HepG2 (cell line): ENCODE measurements around the gene ARL9. TPM values are rescaled to one million over a fixed set of nuclear protein-coding genes. Genes with fewer than 3 reads are reported as not detected.

Experiments
- AHR ChIP-seq: IDR thresholded peaks from 2 replicates; pipeline ENCODE4 v1.6.1; 2018; ENCODE audit warnings: missing genetic modification reagents, missing compliant biosample characterization
- FOXO4 ChIP-seq: sonication (generic); formaldehyde crosslinking; conservative IDR thresholded peaks from 2 replicates; pipeline ENCODE4 v1.8.1; 2023; ENCODE audit warnings: missing genetic modification reagents
- GATA4 ChIP-seq: sonication (generic); IDR thresholded peaks from 2 replicates; pipeline ENCODE4 v1.6.1; 2016; ENCODE audit warnings: antibody characterized with exemption, low read depth, borderline replicate concordance
- HDAC1 ChIP-seq: sonication (generic); formaldehyde crosslinking; IDR thresholded peaks from 2 replicates; pipeline ENCODE4 v1.5.1; 2020; ENCODE audit warnings: mild to moderate bottlenecking, missing genetic modification reagents
- HMGXB4 ChIP-seq, 2 experiments: sonication (generic) in 1 of 2; formaldehyde crosslinking in 1 of 2; IDR thresholded peaks; 2 replicates each; pipeline versions ENCODE4 v1.4.0 to v1.6.1; 2018 to 2020; ENCODE audit warnings: missing genetic modification reagents in 2 of 2, borderline replicate concordance in 1 of 2, low read depth in 1 of 2, mild to moderate bottlenecking in 1 of 2, missing biosample characterization in 1 of 2
- HOXA9 ChIP-seq: sonication (generic); formaldehyde crosslinking; IDR thresholded peaks from 2 replicates; pipeline ENCODE4 v1.8.1; 2022; ENCODE audit warnings: missing genetic modification reagents, mild to moderate bottlenecking, moderate library complexity, borderline replicate concordance
- JARID2 ChIP-seq: sonication (generic); formaldehyde crosslinking; IDR thresholded peaks from 2 replicates; pipeline ENCODE4 v1.8.1; 2023; ENCODE audit warnings: missing genetic modification reagents, inconsistent platforms; ENCODE audit not compliant: insufficient replicate concordance
- KAT8 ChIP-seq: IDR thresholded peaks from 2 replicates; pipeline ENCODE4 v1.6.1; 2016; ENCODE audit warnings: missing genetic modification reagents, missing compliant biosample characterization
- NKX3-1 ChIP-seq: sonication (generic); formaldehyde crosslinking; IDR thresholded peaks from 2 replicates; pipeline ENCODE4 v1.5.0; 2020; ENCODE audit warnings: missing genetic modification reagents
- RBAK ChIP-seq: sonication (generic); formaldehyde crosslinking; IDR thresholded peaks from 2 replicates; pipeline ENCODE4 v1.5.1; 2020; ENCODE audit warnings: mild to moderate bottlenecking, missing genetic modification reagents
- RNF2 ChIP-seq: fragments of 450-650 bp; conservative IDR thresholded peaks from 2 replicates; pipeline ENCODE4 v1.6.1; 2016; ENCODE audit warnings: low read depth
- TEAD2 ChIP-seq: sonication (generic); formaldehyde crosslinking; IDR thresholded peaks from 2 replicates; pipeline ENCODE4 v1.9.0; 2021; ENCODE audit warnings: missing genetic modification reagents
- UBTF ChIP-seq: sonication (generic); formaldehyde crosslinking; IDR thresholded peaks from 2 replicates; pipeline ENCODE4 v1.4.0; 2020; ENCODE audit warnings: mild to moderate bottlenecking, missing genetic modification reagents
- ZNF101 ChIP-seq: sonication (generic); formaldehyde crosslinking; IDR thresholded peaks from 2 replicates; pipeline ENCODE4 v1.4.0; 2020; ENCODE audit warnings: mild to moderate bottlenecking, low read depth, missing genetic modification reagents, borderline replicate concordance
- ZNF362 ChIP-seq: sonication (generic); formaldehyde crosslinking; IDR thresholded peaks from 2 replicates; pipeline ENCODE4 v1.4.0; 2020; ENCODE audit warnings: missing genetic modification reagents, mild to moderate bottlenecking, borderline replicate concordance
- ZNF564 ChIP-seq: sonication (generic); formaldehyde crosslinking; IDR thresholded peaks from 2 replicates; pipeline ENCODE4 v1.8.1; 2023; ENCODE audit warnings: mild to moderate bottlenecking, missing genetic modification reagents
- ZNF737 ChIP-seq: sonication (generic); formaldehyde crosslinking; IDR thresholded peaks from 2 replicates; pipeline ENCODE4 v1.5.0; 2020; ENCODE audit warnings: missing genetic modification reagents, mild to moderate bottlenecking, borderline replicate concordance
- ZNF839 ChIP-seq: sonication (generic); formaldehyde crosslinking; IDR thresholded peaks from 2 replicates; pipeline ENCODE4 v1.4.0; 2020; ENCODE audit warnings: missing genetic modification reagents, mild to moderate bottlenecking, borderline replicate concordance
- ZSCAN5A ChIP-seq: sonication (generic); formaldehyde crosslinking; IDR thresholded peaks from 2 replicates; pipeline ENCODE4 v1.8.0; 2022; ENCODE audit warnings: mild to moderate bottlenecking, missing genetic modification reagents, borderline replicate concordance
- polyA plus RNA-seq, 8 experiments: library from polyadenylated mRNA; depleted of rRNA in 3 of 8; stranded (reverse) in 7 of 8; unstranded in 1 of 8; fragments of >200 nt; fragmentation: Illumina TruSeq in 4 of 8; extraction: Trizol in 4 of 8; gene quantifications; 2 replicates each; pipeline versions ENCODE4 v1.2.1 to v1.2.3, GENCODE V29; 2011 to 2016; ENCODE audit warnings: low read depth in 4 of 8, missing spikeins in 1 of 8, mixed read lengths in 1 of 8; ENCODE audit not compliant: insufficient read depth in 1 of 8
- total RNA-seq, 5 experiments: library from RNA; depleted of rRNA; stranded (reverse); fragments of >200 nt; fragmentation: Illumina TruSeq; extraction: Trizol; gene quantifications; 2 replicates each; pipeline ENCODE4 v1.2.3, GENCODE V29; 2016; ENCODE audit warnings: low read depth in 1 of 5

Gene ARL9
- total and polyA plus RNA-seq, 2 of the 13 experiments (the other 11 are each of a cell fraction or from before 2014, with no cell fraction given): not detected

GRCh38 chr4:56544573-56545131 is 39.1 kb downstream of the ARL9 start (continued):
- TF ChIP-seq UBTF (CRISPR knock-in tag): peak; percentile 91
- no peak for TF ChIP-seq ZNF101
- TF ChIP-seq FOXO4: no peak
- TF ChIP-seq TEAD2 (CRISPR knock-in tag): no peak
- 0 out of 2 replicates have a peak, but pooled peaks have one; percentile 31 for TF ChIP-seq NKX3-1 (CRISPR knock-in tag)
- no peak for TF ChIP-seq RBAK (CRISPR knock-in tag)
- TF ChIP-seq HDAC1: peak; percentile 66
- no peak for TF ChIP-seq ZNF737
- peak; percentile 98 for TF ChIP-seq HMGXB4 (CRISPR knock-in tag; IDR thresholded peaks at IDR 0.05; ENCODE audit: borderline replicate concordance in 1 of 2, low read depth in 1 of 2)
- peak; percentile 79; the same call in 1 of the 2 replicates for TF ChIP-seq ZNF362 (CRISPR knock-in tag)
- TF ChIP-seq KAT8 (CRISPR knock-in tag): peak; percentile 77
- TF ChIP-seq HOXA9: no peak
- no peak for TF ChIP-seq ZSCAN5A
- no peak for TF ChIP-seq GATA4
- peak; percentile 57; the same call in 1 of the 2 replicates for TF ChIP-seq AHR
- TF ChIP-seq ZNF564 (CRISPR knock-in tag): 0 out of 2 replicates have a peak, but pooled peaks have one; percentile 44
- TF ChIP-seq JARID2 (CRISPR knock-in tag): peak; percentile 75
- TF ChIP-seq RNF2: peak; percentile 86
- peak; percentile 78; the same call in 1 of the 2 replicates for TF ChIP-seq ZNF839 (CRISPR knock-in tag)
